M059J (cell line): Measurements from ENCODE around the gene SLC9A5. TPM values are rescaled to one million over a fixed set of nuclear protein-coding genes. Genes with fewer than 3 reads are reported as not detected.
A peak's percentile ranks its signal among the peaks of the same experiment; 100 is the strongest.

ENCODE experiments used
- DNase-seq: peaks from one replicate; pipeline ENCODE4 v3.0.0-alpha.2; 2012; ENCODE audit warnings: low read depth
- total RNA-seq: library from RNA; depleted of rRNA; stranded (reverse); fragments of >200 nt; shearing (Covaris generic); gene quantifications from 2 replicates; pipeline ENCODE4 v1.2.3, GENCODE V29; 2014

Gene SLC9A5
- total RNA-seq, 1 experiment from 2014 or later = 0.62 TPM

DNA sequence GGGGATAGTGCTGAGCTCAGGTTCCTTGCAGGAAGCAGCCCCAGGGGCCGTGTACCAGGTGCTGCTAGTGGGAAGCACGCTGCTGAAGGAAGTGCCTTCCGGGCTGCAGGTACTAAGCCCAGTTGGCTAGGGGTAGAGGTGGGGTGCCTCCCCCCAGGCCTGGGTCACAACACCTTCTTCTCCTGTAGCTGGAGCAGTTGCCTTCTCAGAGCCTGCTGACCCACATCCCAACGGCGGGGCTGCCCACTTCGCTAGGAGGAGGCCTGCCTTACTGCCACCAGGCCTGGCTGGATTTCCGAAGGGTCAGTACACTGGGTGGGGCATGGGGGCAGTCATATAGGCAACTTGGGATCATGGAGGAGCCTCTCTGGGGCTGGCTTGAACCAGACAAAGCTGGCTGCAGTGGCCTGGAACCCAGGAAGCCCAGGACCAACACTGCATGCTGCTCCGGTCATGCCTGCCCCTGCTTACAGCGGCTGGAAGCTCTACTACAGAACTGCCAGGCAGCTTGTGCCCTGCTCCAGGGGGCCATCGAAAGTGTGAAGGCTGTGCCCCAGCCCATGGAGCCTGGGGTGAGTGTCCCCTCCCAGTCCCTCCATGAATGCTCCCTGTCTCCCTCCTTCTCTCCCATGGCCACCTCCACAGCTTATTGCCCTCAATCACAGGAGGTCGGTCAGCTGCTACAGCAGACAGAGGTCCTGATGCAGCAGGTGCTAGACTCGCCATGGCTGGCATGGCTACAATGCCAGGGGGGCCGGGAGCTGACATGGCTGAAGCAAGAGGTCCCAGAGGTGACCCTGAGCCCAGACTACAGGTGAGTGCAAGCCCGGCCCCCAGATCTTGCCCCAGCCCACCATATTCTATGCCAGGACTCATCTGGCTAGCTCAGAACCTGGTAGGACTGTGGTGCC, 33.0 kb downstream of the SLC9A5 start:
- no peak for DNase-seq

DNA sequence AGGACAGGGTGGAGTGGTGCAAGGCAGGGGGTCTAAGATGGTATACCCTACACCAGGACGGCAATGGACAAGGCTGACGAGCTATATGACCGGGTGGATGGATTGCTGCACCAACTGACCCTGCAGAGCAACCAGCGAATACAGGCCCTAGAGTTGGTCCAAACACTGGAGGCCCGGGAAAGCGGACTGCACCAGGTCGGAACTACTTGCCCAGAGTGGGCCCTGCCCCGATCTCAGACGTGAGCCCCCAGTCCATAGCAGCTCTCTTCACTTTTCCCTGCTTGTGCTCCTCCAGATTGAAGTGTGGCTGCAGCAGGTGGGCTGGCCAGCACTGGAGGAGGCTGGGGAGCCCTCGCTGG, 33.6 kb downstream of the SLC9A5 start:
- DNase-seq = no peak

DNA sequence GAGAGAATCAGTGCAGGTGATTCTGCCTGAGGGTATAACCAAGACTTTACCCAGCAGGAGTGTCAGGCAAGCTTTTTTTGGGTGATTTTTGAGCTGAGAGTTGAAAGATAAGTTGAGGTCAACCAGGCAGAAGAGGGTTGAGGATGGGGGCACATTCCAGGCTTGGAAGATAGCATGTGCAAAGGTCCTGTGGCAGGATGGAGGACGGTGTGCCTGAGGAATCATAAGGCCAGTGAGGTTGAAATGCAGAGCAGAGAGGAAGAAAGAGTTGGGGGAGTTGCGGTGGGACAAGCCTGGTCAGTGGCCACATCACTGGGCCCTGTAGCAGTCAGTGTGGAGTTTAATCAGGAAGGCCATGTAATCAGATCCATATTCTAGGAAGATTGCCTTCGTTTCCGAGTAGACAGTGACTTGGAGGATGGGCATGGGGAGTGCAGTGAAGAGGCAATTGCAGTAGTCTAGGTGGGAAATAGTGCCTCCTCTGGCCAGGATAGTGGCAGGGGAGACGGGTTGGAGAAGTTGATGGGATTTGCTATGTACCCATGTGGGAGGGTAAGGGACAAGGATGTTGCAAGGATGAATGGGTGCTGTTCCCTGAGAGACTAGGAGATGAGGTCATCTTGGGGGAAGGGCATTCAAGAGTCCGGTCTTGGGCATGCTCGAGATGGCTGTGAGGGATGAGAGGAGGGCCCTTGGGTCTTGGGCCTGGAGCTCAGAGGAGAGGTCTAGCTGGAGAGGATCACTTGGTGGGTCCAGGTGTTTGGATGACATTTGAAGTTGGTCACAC, 34.5 kb downstream of the SLC9A5 start:
- peak; percentile 49 for DNase-seq

DNA sequence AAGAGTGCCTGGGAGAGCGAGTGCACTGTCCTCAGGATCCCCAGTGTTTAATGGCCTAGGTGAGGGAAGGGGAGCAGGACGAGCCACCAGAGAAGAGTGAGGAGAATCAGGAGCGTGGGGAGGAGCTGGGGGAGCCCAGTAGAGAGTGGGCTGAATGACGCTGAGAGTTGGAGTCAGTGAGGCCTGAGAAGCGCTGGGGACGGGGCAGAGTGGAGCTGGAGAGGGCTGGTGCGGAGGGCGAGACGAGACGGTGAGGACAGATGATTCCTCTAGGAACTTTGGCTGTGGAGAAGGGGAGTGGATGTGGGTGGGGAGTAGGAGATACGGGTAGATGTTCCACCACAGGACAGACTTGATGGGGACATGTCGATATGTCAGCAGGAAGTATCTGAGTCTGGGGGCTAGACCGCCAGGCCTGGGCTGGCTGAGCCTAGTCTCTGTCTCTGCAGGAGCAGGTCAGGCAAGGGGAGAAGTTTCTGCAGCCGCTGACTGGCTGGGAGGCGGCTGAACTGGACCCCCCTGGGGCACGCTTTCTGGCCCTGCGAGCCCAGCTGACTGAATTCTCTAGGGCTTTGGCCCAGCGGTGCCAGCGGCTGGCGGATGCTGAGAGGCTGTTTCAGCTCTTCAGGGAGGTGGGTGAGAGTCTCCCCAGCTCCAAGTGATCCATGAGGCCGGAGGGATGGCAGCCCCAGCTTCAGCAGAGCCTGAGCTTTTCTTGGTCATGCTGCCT, 35.2 kb downstream of the SLC9A5 start:
- no peak for DNase-seq

DNA sequence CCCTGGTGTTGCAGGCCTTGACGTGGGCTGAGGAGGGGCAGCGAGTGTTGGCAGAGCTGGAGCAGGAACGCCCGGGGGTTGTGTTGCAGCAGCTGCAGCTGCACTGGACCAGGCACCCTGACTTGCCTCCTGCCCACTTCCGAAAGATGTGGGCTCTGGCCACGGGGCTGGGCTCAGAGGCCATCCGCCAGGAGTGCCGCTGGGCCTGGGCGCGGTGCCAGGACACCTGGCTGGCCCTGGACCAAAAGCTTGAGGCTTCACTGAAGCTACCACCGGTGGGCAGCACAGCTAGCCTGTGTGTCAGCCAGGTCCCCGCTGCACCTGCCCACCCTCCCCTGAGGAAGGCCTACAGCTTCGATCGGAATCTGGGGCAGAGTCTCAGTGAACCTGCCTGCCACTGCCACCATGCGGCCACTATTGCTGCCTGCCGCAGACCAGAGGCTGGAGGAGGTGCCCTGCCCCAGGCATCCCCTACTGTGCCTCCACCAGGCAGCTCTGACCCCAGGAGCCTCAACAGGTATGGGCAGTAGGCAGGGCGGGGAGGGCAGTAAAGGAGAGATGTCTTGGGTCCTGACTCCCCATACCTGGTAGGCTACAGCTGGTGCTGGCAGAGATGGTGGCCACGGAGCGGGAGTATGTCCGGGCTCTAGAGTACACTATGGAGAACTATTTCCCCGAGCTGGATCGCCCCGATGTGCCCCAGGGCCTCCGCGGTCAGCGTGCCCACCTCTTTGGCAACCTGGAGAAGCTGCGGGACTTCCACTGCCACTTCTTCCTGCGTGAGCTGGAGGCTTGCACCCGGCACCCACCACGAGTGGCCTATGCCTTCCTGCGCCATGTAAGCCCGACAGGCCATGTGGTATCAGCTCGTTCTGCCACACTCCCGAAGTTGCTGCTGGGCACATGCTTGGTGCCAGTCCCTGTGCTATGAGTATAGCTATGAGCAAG, 36.2 kb downstream of the SLC9A5 start:
- peak; percentile 50 for DNase-seq

DNA sequence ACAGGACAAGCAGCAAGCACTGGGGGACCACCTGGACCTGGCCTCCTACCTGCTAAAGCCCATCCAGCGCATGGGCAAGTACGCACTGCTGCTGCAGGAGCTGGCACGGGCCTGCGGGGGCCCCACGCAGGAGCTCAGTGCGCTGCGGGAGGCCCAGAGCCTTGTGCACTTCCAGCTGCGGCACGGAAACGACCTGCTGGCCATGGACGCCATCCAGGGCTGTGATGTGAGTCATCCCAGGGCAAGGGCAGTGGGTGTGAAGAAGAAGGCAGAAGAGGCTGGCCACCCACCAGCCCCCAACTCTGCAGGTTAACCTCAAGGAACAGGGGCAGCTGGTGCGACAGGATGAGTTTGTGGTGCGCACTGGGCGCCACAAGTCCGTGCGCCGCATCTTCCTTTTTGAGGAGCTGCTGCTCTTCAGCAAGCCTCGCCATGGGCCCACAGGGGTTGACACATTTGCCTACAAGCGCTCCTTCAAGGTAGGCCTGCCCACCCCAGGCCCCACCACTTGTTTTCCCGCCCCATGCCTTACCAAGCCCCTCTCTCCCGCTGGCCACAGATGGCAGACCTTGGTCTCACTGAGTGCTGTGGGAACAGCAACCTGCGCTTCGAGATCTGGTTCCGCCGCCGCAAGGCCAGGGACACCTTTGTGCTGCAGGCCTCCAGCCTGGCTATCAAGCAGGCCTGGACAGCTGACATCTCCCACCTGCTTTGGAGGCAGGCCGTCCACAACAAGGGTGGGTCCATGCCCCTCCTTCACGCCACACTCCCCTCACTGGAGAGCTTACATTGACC, 37.9 kb downstream of the SLC9A5 start:
- peak; percentile 80 for DNase-seq

DNA sequence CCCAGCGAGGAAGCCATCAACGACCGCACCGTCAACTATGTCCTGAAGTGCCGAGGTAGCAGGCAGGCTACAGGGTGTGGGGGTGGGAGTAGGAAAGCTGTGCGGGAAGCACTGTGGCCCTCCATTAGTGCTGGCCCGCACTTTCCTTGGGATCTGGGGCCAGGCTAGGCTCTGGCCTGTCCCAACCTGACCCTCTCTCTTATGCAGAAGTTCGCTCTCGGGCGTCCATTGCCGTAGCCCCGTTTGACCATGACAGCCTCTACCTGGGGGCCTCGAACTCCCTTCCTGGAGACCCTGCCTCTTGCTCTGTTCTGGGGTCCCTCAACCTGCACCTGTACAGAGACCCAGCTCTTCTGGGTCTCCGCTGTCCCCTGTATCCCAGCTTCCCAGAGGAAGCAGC, 39.2 kb downstream of the SLC9A5 start:
- DNase-seq = no peak

DNA sequence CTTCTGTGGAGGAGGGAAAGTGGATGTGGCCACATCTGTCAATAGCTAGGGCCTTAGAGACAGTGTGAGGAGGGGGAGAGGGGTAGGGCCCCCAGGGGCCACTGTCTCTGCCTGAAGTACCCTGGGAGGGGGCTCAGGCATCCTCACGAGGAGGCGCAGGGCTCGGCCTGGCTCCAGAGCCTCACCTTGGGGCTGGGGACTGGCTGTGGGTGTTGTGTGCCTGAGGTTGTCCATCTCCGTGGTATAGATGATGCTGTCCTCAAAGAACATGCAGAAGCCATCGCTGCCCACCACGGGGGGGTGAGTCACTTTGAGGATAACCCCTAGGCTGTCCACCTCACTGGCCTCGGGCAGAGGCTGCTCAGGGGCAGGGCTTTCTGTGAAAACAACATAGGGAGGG, 42.7 kb downstream of the SLC9A5 start:
- DNase-seq = no peak

DNA sequence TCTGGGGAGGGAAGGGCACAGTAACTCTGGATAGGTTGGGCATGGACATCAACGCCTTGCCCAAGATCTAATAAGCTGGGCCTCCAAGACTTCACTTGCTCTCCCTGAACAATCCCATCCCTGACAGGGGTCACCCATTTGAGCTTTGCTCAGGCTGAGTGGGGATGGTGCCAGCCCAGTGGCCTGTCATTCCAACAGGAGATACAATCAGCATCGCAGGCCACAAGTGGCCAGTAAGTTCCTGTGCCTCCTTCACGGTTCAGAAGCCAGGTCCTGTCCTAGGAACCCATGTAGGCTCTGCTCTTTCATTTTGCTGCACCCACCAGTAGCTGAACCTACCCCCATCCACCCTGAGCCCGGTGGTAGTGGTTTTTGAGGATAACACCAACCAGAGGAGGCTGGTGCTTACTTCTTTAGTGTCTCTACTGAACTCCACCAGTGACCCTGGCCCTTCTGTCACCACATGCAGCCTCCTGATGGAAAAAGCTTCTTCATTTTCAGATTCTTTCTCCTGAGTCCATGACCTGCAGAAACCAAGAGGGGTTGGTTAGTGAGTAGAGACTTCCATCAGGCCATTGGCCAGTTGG, 45.5 kb downstream of the SLC9A5 start:
- DNase-seq = no peak

DNA sequence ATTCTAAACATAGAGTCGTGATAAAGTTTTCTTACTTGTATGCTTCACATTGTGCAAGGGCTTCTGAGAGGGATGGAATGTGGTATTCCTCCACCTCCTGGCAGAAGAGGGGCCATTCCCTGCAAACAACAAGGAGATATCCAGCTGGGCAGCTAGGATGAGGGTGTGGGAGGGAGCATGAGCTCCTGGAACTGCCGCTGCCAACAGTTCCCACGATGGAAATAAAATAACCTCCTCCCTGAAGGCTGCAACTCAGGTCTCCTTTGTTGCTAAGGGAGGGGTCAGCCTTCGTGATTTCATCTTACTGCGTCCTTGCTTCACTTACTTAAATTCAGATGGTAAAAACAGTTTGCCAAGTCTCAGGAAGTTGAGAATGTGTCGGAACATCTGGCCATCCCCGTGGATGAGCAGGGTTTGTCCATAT, 46.2 kb downstream of the SLC9A5 start:
- no peak for DNase-seq

DNA sequence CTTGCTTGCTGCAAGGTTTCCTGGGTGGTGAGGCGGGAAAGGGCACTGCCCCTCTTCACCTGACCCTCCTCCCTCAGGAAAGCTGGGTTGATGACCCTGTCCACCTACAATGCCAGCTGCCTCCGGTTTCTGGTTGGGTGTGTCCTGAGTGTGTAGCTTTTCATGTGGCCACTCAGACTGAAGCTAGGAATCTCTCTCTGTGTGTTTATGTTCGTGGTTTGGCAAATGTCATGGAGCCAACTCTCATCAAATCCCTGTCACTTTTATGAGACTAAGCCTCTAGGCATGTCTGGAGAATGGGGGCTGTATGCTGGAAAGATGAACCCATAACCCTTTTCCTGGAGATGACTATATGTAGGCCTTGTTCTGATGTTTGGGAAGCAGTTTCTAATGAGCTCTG, 47.6 kb downstream of the SLC9A5 start:
- DNase-seq = peak; percentile 92

DNA sequence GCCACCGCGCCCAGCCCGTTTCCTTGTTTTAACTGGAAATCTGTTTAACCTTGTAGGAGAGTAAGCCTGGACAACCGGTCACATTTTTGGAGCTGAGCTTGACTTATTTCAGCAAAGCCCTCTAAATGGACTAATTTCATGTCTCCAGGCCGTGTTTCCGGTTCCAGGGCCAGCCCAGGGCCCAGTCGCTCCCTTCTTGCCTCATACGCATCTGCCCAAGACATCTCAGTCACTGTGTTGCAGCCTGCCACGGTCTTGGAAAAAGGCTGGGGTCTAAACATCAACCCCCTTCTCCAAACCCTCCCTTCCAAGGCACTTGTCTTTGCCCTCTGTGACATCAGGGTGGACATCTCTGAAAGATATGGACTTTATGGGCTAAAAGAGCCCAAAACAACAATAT, 49.5 kb downstream of the SLC9A5 start:
- no peak for DNase-seq

DNA sequence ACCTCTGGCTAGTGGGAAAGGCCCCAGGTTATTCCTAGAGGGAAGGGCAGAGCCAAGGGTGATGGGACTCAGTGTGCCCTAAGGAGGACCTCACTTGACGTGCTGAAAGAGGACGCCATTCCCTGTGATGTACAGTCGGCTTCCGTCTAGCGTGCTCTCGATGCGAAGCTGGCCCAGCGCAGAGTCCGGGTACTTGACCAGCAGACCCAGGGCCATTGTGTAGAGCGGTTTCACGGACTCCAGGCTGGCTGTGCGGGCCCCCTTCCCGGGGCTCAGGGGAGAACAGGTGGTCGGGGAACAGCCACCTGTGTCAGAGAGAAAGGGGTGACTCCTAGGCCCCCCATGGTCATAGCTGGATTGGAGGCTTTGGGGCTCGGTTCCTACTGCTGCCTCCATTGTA, 50.5 kb downstream of the SLC9A5 start:
- no peak for DNase-seq

DNA sequence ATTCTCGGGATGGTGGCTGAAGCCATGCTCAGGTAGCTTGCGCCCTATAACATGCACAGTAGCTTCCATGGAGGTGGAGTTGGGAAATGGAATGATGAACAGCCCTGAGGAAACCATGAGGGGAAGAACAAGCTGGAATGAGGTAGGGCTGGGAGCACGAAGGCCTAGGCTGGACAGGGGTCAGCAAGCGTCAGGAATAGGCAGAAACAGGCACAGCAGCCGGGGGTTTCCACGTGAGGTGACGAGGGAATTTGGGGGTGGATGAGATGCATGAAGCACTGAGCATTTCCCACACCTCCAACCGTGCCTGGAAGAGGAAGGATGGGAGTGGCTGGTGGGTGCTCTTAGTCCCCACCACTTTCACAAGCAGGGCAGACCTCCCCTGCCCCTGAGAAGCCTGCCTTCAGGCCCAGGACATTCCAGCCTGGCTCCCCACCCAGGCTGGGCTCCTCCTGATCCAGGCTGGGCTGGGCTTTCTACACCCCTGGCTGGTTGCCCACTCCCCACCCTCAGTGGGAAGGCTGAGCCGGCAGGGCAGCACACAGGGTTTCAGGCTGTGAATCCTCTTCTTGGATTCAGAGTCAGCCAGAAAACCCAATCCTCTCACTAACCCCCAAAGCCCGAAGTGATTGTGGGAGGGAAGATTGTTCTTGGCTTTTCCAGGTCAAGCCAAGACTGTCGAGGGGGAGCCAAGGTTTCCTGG, 52.5 kb downstream of the SLC9A5 start:
- no peak for DNase-seq

DNA sequence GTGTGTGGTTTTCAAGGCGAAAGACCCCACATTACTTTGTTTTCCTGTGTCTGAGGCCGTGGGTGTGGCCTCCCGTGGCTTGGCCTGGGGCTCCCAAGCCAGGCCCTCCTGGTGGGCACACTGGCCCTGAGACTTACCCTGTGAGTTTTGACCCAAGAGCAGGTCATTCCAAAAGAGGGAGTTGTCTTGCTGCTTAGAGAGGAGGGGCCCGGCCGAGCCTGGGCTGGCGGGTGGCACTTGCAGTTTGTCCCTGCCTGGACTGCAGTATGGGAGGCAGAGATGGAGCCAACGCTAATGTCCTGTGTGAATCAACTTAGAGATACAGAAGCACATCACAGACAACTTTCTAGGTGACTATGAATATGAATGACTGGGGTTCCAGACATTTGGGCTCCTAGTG, 53.3 kb downstream of the SLC9A5 start:
- DNase-seq = no peak

DNA sequence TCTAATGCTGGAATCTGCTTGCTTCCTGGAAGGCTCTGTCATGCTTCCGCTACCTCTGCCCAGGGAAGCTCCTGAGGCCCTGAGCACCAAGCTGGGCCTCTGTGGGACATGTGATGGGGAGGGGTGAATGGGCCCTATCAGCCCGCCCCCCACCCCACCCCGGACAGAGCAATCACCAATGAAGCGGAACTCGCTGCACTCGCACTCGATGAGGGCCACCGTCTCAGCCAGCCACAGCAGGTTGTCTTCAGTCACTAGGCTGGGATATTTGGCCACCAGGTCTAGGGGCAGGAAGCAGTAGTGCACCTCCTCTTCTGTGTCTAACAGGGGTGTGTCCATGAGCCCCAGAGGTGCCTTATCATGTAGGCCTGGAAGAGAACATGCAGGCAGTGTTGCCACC, 54.2 kb downstream of the SLC9A5 start:
- no peak for DNase-seq

DNA sequence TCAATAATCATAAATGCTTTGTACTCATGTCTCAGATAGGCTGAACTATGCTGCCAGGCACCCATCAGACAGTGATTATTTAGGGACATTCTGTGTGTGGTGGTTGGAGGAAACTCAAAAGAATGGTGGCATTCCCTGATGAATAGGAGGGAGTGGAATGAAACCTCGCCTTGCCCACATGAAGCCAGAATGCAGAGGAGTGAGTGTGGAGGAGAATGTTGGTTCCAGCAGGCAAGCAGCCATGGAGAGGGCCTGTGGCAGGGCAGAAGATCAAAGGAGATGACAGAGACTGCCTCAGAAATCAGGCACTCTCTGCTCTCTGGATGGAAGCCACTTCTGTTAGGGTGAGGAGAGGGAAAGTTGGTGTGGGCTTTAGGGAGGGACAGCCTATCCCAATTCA, 55.2 kb downstream of the SLC9A5 start:
- peak; percentile 24 for DNase-seq

DNA sequence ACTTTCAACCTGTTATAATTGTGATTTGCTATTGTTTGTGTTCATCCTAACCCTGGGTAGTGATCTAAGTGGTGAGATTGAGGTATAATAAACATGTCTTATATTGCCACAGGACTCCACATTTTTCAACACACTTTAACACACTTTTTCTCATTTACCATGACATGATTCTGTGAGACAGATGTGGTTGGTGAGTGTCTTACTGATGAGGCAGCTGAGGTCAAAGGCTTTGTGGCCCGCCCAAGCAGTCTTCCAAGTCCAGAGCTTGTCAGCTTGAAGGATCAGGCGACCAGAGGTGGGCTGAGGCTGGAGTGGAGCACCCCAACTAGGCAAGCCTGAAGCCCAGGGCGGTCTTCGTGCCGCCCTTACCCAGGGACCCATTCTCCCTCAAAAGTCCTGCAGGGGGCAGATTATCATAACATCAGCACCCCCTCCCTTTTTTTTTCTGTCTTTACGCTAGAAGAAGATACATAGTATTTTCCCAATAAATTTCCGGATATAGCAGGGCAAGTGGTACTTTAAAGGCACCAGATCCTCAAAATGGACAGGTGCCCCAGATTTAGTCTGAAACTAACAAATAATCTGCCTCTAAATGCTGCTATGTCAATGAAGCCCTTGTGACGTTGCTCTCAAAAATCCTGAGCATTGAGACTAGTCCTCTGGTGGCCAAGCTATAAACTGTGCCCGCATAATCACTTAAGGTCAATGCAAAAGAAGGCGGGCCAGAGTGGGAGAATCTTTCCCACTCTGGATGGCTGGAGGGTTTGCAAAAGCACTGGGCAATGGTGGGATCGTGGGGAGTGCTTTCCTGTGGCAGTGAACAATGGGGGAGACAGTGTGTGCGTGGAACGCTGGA, 56.7 kb downstream of the SLC9A5 start:
- no peak for DNase-seq
